Chondrocyte (in vitro differentiated cells): ENCODE measurements around the gene SNX25. TPM values are rescaled to one million over a fixed set of nuclear protein-coding genes. Genes with fewer than 3 reads are reported as not detected.

Source experiments
- DNase-seq: peaks from one replicate; pipeline ENCODE4 v3.0.0; 2021; ENCODE audit warnings: mixed read lengths, low spot score
- H3K27ac Mint-ChIP-seq: one replicate; pipeline ENCODE4 v1.8.0; 2021; ENCODE audit warnings: mild to moderate bottlenecking, moderate library complexity, mixed read lengths; ENCODE audit not compliant: unreplicated experiment
- H3K27me3 Mint-ChIP-seq: 2 replicates; pipeline ENCODE4 v1.8.0; 2021; ENCODE audit warnings: low read depth, mixed read lengths
- H3K36me3 Mint-ChIP-seq: 2 replicates; pipeline ENCODE4 v1.8.0; 2021; ENCODE audit warnings: low read depth, mixed read lengths
- H3K4me1 Mint-ChIP-seq: 2 replicates; pipeline ENCODE4 v1.8.0; 2021; ENCODE audit warnings: low read depth, mild to moderate bottlenecking, mixed read lengths
- H3K4me3 Mint-ChIP-seq: one replicate; pipeline ENCODE4 v1.8.0; 2021; ENCODE audit warnings: mild to moderate bottlenecking, moderate library complexity, mixed read lengths; ENCODE audit not compliant: unreplicated experiment
- H3K9me3 Mint-ChIP-seq: 2 replicates; pipeline ENCODE4 v1.8.0; 2021; ENCODE audit warnings: low read depth, mixed read lengths
- total RNA-seq: library from RNA; stranded (reverse); gene quantifications from 3 replicates; pipeline ENCODE4 v1.2.1, GENCODE V29; 2021
- TF ChIP-seq, protein P1 (sequence below): fragments of 200-600 bp; sonication (generic); IDR thresholded peaks from 2 replicates; pipeline ENCODE4 v1.5.0; 2021; ENCODE audit warnings: antibody characterized with exemption, mild to moderate bottlenecking, moderate library complexity

Gene SNX25
- total RNA-seq, 1 donor from 2014 or later: 53.6 TPM

DNA sequence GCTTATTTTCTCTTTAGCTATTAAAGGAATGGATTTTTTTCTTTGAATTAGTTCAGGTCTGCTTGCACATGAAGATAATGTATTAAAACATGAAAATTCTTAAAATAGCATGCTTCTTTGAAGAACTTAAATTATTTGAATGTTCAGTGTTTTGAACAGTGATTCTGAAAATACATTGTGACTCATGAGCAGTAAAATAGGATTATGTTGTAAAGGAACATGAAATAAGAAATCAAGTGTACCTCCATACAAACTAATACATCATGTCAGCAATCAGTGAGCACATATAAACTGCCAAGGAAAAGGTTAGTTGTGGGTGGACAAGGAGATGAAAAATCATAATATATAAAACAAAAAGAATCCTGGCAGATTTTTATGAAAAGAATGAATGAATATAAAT lies 66.1 kb downstream of the SNX25 start:
- no peaks in the 10 kb centered on the region for H3K9me3 Mint-ChIP-seq
- no peak for DNase-seq
- no peak overlapping the region for H3K4me3 Mint-ChIP-seq
- no peaks in the 10 kb centered on the region for H3K27me3 Mint-ChIP-seq
- TF ChIP-seq, protein P1, sequence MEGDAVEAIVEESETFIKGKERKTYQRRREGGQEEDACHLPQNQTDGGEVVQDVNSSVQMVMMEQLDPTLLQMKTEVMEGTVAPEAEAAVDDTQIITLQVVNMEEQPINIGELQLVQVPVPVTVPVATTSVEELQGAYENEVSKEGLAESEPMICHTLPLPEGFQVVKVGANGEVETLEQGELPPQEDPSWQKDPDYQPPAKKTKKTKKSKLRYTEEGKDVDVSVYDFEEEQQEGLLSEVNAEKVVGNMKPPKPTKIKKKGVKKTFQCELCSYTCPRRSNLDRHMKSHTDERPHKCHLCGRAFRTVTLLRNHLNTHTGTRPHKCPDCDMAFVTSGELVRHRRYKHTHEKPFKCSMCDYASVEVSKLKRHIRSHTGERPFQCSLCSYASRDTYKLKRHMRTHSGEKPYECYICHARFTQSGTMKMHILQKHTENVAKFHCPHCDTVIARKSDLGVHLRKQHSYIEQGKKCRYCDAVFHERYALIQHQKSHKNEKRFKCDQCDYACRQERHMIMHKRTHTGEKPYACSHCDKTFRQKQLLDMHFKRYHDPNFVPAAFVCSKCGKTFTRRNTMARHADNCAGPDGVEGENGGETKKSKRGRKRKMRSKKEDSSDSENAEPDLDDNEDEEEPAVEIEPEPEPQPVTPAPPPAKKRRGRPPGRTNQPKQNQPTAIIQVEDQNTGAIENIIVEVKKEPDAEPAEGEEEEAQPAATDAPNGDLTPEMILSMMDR: no peak
- H3K36me3 Mint-ChIP-seq: peaks cover 18% of the 10 kb centered on the region
- peaks cover 51% of the 10 kb centered on the region for H3K4me1 Mint-ChIP-seq
- H3K27ac Mint-ChIP-seq: peak overlapping the region; percentile 77

GRCh38 chr4:185276036-185276435 lies 66.6 kb downstream of the SNX25 start:
- DNase-seq: no peak
- peaks cover 56% of the 10 kb centered on the region for H3K4me1 Mint-ChIP-seq
- H3K27ac Mint-ChIP-seq: peak overlapping the region; percentile 77
- H3K4me3 Mint-ChIP-seq: no peak overlapping the region
- TF ChIP-seq, protein P1: no peak
- no peaks in the 10 kb centered on the region for H3K9me3 Mint-ChIP-seq
- no peaks in the 10 kb centered on the region for H3K27me3 Mint-ChIP-seq
- H3K36me3 Mint-ChIP-seq: peaks cover 15% of the 10 kb centered on the region

DNA sequence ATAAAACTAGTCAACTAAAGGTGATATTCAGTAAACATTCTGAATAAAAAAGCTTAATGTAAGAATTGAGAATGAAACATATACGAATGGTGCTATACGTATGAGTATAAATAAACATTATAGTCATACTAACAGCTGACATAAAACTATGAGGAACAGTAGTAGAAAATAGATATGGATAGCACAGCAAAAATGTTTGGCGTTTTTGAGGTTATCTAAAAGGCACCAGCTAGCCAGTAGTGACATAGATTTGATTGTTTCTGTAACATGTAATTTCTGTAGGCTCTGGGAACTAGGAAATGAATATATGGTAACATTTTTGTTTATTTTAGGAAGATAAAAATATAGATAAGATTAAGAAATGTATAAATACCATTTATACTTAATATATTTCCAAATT lies 69.3 kb downstream of the SNX25 start:
- Mint-ChIP-seq H3K4me1 (peaks cover 73% of the 10 kb centered on the region), H3K27me3 (no peaks in the 10 kb centered on the region), H3K36me3 (peaks cover 14% of the 10 kb centered on the region), H3K9me3 (no peaks in the 10 kb centered on the region), H3K4me3 (no peak overlapping the region), H3K27ac (peak overlapping the region; percentile 62)
- TF ChIP-seq, protein P1: no peak
- DNase-seq: no peak

GRCh38 chr4:185280608-185281007 lies 71.2 kb downstream of the SNX25 start:
- DNase-seq: no peak
- H3K9me3 Mint-ChIP-seq: no peaks in the 10 kb centered on the region
- TF ChIP-seq, protein P1: no peak
- peak overlapping the region; percentile 88 for H3K27ac Mint-ChIP-seq
- H3K4me3 Mint-ChIP-seq: no peak overlapping the region
- peaks cover 73% of the 10 kb centered on the region for H3K4me1 Mint-ChIP-seq
- no peaks in the 10 kb centered on the region for H3K27me3 Mint-ChIP-seq
- peaks cover 17% of the 10 kb centered on the region for H3K36me3 Mint-ChIP-seq

GRCh38 chr4:185282968-185283367 lies 73.6 kb downstream of the SNX25 start:
- TF ChIP-seq, protein P1: peak; percentile 23
- peak overlapping the region; percentile 74 for H3K27ac Mint-ChIP-seq
- no peak overlapping the region for H3K4me3 Mint-ChIP-seq
- peaks cover 11% of the 10 kb centered on the region for H3K36me3 Mint-ChIP-seq
- no peak for DNase-seq
- no peaks in the 10 kb centered on the region for H3K9me3 Mint-ChIP-seq
- H3K4me1 Mint-ChIP-seq: peaks cover 82% of the 10 kb centered on the region
- H3K27me3 Mint-ChIP-seq: no peaks in the 10 kb centered on the region
